ENCODE results near the gene UBE2A. TPM values are rescaled to one million over a fixed set of nuclear protein-coding genes. Genes with fewer than 3 reads are reported as not detected.

UBE2A gene
- polyA plus RNA-seq, result 49.8 and 71.0 TPM in 2 replicates

DNA sequence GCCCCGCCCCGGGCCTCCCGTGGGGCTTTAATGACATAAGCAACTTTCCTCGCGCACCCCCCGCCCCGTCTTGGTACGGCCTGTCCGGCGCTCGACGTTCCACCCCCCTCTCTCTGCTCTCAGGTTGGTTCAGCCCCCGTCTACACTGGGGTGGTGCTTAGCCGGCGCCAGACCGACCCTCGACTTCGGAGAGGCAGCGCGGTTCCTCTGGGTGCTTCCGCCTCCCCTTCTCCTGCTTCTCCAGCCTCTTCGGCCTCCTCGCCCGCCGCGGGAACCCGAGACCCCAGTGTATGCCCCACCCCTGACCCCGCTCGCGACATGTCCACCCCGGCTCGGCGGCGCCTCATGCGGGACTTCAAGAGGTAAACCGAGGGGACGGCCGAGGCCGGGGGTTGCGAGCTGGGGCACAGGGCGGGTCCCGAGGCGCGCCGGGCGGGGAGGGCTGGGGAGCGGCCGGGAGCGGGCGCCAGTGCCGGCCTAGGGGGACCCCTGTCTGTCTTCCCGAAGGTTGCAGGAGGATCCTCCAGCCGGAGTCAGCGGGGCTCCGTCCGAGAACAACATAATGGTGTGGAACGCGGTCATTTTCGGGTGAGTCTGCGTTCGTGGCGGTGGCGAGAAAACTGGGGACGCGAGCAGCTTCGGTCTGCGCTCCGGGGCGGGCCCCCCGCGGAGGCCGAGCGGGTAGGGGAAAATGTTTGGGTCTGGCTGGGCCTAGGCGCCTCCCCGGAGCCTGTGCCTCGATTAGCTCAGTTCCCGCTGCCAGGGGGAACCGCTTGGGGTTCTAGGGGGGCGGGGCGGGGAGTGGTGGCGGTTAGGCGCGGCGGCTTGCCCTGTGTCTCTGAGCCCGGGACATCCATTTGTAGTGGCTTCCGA, at the start of gene UBE2A:
Gene UBE2A, plus strand, starts transcription at position 170 of the 873 bp plus-strand sequence. Its CDS starts 149 bp downstream, at position 319.

DNA sequence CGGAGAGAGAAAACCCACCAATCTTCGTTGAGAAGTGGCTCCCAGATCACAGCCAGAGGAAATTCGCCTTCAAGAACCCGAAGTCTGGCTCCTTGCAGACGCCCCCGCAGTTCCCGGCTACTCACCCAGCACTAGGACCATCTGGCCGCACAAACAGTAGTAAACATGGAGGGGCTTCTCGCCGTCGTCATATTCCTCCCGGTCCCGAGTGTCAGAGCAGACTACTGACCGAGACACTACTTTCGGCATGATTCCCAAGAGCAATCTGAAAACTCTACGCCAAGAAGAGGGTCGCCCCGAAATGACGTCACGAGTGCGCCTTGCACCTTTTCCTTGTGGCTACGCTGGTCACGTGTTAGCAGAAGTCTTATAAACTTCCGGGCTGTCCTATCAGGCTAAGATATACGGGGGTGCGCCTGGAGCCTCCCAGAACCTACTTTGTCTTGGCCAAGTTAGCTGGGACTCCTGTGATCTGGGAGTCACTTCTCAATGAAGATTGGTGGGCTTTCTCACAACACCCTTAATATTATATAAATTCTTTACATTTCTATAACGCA, 9.2 kb upstream of the UBE2A start, which contains the start of gene STEEP1:
Gene STEEP1, minus strand, starts transcription at position 303 of the 557 bp plus-strand sequence. Its CDS starts 54 bp downstream, at position 249.

DNA sequence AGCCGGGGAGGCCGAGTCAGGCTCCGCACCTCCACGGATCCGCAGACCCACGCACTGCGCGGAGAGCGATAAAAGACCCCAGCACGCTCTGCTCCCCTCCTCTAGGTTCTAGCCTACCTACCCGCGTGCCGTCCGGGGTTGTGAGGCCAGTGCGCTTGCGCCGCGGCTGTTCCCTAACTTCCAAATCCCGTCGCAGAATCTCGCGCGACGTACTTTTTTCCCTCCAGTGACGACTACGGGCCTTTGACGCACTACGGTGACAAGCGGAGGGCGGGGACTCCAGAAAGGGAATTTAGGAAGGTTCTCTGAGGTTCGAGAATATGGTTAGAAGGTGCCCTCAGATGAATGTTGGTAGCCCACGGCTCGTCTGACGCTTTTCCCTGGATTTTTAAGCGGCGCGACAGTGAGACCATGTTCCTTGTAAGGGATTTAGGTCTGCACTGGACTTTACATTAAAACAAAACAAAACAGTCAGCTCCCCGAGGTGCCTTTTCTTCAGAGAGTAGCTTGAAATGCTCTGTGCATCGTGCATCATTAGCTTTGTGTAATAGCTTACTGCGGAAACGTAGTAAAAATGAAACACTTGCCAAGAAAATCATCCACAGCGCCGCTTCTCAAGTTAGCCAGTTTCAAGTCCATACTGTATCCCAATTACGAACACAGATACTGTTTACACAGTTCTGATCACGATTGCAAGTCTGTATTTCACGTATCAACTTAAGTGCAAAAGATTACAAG, 32.1 kb downstream of the UBE2A start, which contains the start of gene NKRF:
Gene NKRF, minus strand, starts transcription at position 145 of the 738 bp plus-strand sequence.

Other genes starting within 250 kb of the UBE2A start
- gene SLC25A43, start 175.2 kb upstream of the UBE2A start, polyA plus RNA-seq, result 3.6 TPM in 1 of 2 replicates, not detected in the other
- gene SLC25A5, start 106.1 kb upstream of the UBE2A start, polyA plus RNA-seq, result 897 and 1,077 TPM in 2 replicates
- 8.3 and 17.7 TPM in 2 replicates for gene STEEP1, start 9.2 kb upstream of the UBE2A start, polyA plus RNA-seq
- 17.0 and 17.3 TPM in 2 replicates for gene NKRF, start 31.9 kb downstream of the UBE2A start, polyA plus RNA-seq
- 38.9 and 40.2 TPM in 2 replicates for gene SEPTIN6, start 118.6 kb downstream of the UBE2A start, polyA plus RNA-seq
- gene SOWAHD, start 184.0 kb downstream of the UBE2A start, polyA plus RNA-seq, result not detected in 2 replicates
- 837 and 939 TPM in 2 replicates for gene RPL39, start 217.1 kb downstream of the UBE2A start, polyA plus RNA-seq

Data from Purkinje cell (primary cell).